Upper lobe of left lung (tissue), 6 donors: ENCODE measurements around the gene LGALS4. TPM values are rescaled to one million over a fixed set of nuclear protein-coding genes. Genes with fewer than 3 reads are reported as not detected.
A peak's percentile ranks its signal among the peaks of the same experiment; 100 is the strongest.
"Not testable (repeated sequence)": the region's sequence is repeated elsewhere in the genome, so short reads cannot be mapped to it uniquely, and the experiment has no call there.

Experiments used
- ATAC-seq, 2 donors: fragments of 200-7000 bp; cut with Tn5 transposase; one replicate each; pipeline ENCODE4 v1.9.1; 2022; ENCODE audit warnings: mild to moderate bottlenecking in 2 of 2, moderate library complexity in 2 of 2; ENCODE audit not compliant: low FRiP score in 2 of 2
- DNase-seq, 2 donors: peaks; one replicate each; pipeline ENCODE4 v3.0.0-alpha.2; 2019 to 2020
- H3K27ac ChIP-seq, 4 donors: fragments of 200-600 bp; sonication (generic); one replicate each; pipeline ENCODE4 v1.5.1; 2016 to 2019
- H3K27me3 ChIP-seq, 4 donors: fragments of 200-600 bp; sonication (generic); one replicate each; pipeline ENCODE4 v1.5.1; 2017 to 2019
- H3K36me3 ChIP-seq, 4 donors: fragments of 200-600 bp; sonication (generic); one replicate each; pipeline ENCODE4 v1.5.1; 2016 to 2019
- H3K4me1 ChIP-seq, 4 donors: fragments of 200-600 bp; sonication (generic); one replicate each; pipeline ENCODE4 v1.5.1; 2018 to 2019
- H3K4me3 ChIP-seq, 4 donors: fragments of 200-600 bp; sonication (generic); one replicate each; pipeline ENCODE4 v1.5.1; 2017 to 2019; ENCODE audit warnings: mild to moderate bottlenecking in 2 of 4, moderate library complexity in 1 of 4
- H3K9me3 ChIP-seq, 4 donors: fragments of 200-600 bp; sonication (generic); one replicate each; pipeline ENCODE4 v1.5.1; 2018 to 2019
- CTCF ChIP-seq, 6 experiments: fragments of 450-650 bp in 4 of 6; fragments of 200-600 bp in 2 of 6; sonication (generic) in 2 of 6; IDR thresholded peaks; one replicate each; pipeline ENCODE4 v1.5.1; 2016 to 2019; ENCODE audit warnings: antibody characterized with exemption in 6 of 6
- EP300 ChIP-seq, 4 donors: sonication (generic); formaldehyde crosslinking; IDR thresholded peaks; one replicate each; pipeline ENCODE4 v1.5.1; 2017; ENCODE audit warnings: antibody characterized with exemption in 4 of 4, control low read depth in 2 of 4
- POLR2A ChIP-seq, 4 donors: fragments of 450-650 bp; IDR thresholded peaks; one replicate each; pipeline ENCODE4 v1.5.1; 2016 to 2017; ENCODE audit warnings: antibody characterized with exemption in 4 of 4, mild to moderate bottlenecking in 2 of 4
- POLR2AphosphoS5 ChIP-seq, 2 donors: sonication (generic); formaldehyde crosslinking; IDR thresholded peaks; one replicate each; pipeline ENCODE4 v1.5.1; 2017; ENCODE audit warnings: antibody characterized with exemption in 2 of 2
- WGBS, 2 donors: methylation state at CpG; one replicate each; pipeline ENCODE4 v1.1.5; 2017 to 2018; 5-methylcytosine and 5-hydroxymethylcytosine counted together
- total RNA-seq, 6 donors: library from RNA; depleted of rRNA in 4 of 6; stranded (reverse); fragments of >200 nt in 4 of 6; gene quantifications; one replicate each; pipeline versions ENCODE4 v1.1.0 to v1.2.1, GENCODE V29; 2016 to 2021
- donor health status: DM: no; HTN: no; CAD: no; lungs with moderate emphysema.
- donor health status: DM: no; HTN: yes; CAD: no; lungs with severe emphysema.

LGALS4 gene
- total RNA-seq, 6 donors from 2014 or later = 3.1 to 12.3 (median 5.0) TPM

- no peak overlapping the region for H3K4me3 ChIP-seq
- no peak for ATAC-seq
- TF ChIP-seq CTCF (IDR thresholded peaks at IDR 0.05) = no peak
- no peak for TF ChIP-seq EP300 (IDR thresholded peaks at IDR 0.05)
- no peak for TF ChIP-seq POLR2A (IDR thresholded peaks at IDR 0.05)
- no peak for TF ChIP-seq POLR2AphosphoS5 (IDR thresholded peaks at IDR 0.05)
- H3K4me1 ChIP-seq = peaks cover 3 to 8% (median 7%) of the 10 kb centered on the region in 4 donors
- no peak for DNase-seq
- H3K9me3 ChIP-seq = no peaks in the 10 kb centered on the region
- no peaks in the 10 kb centered on the region for H3K27me3 ChIP-seq
- H3K36me3 ChIP-seq = no peaks in the 10 kb centered on the region
- H3K27ac ChIP-seq = no peak overlapping the region
- 71 to 75% methylated on average over 8 of the region's 8 CpGs for WGBS, 2 donors
These were observed 19.6 kb downstream of the LGALS4 start for GRCh38 chr19:38793177-38793576.

GRCh38 chr19:38792250-38793111, 20.3 kb downstream of the LGALS4 start:
- ATAC-seq (peak; percentile 19 to 70), DNase-seq (peak in 1 of 2 donors; percentile 90)
- H3K27ac ChIP-seq = peak overlapping the region in 1 of 4 donors; percentile 35
- WGBS, 2 donors = 30 to 40% methylated on average over 14 to 37 of the region's 71 CpGs
- H3K36me3 ChIP-seq = no peaks in the 10 kb centered on the region
- no peaks in the 10 kb centered on the region for H3K9me3 ChIP-seq
- H3K27me3 ChIP-seq = no peaks in the 10 kb centered on the region
- peak overlapping the region in 3 of 4 donors; percentile 23 to 41 (median 37) for H3K4me3 ChIP-seq
- TF ChIP-seq CTCF (IDR thresholded peaks at IDR 0.05) (peak in 5 of 6 experiments; percentile 49 to 83 (median 64)), EP300 (IDR thresholded peaks at IDR 0.05) (no peak), POLR2A (IDR thresholded peaks at IDR 0.05) (no peak), POLR2AphosphoS5 (IDR thresholded peaks at IDR 0.05) (no peak)
- peaks cover 3 to 8% (median 7%) of the 10 kb centered on the region in 4 donors for H3K4me1 ChIP-seq

- H3K27me3 ChIP-seq, H3K4me1 ChIP-seq, H3K9me3 ChIP-seq, DNase-seq, H3K36me3 ChIP-seq, H3K27ac ChIP-seq: not testable (repeated sequence)
- WGBS, 2 donors = no CpG with 5 or more reads among the region's 40 CpGs
- peak overlapping the region in 1 of 4 donors; percentile 26 for H3K4me3 ChIP-seq
- peak; percentile 86 to 96 for ATAC-seq
These were observed 21.2 kb downstream of the LGALS4 start for GRCh38 chr19:38791451-38792064.

GRCh38 chr19:38790507-38791403, 22.0 kb downstream of the LGALS4 start:
- H3K36me3 ChIP-seq, H3K27ac ChIP-seq, H3K4me1 ChIP-seq, DNase-seq, H3K27me3 ChIP-seq, ATAC-seq, H3K9me3 ChIP-seq: not testable (repeated sequence)
- 70 to 78% methylated on average over 2 to 15 of the region's 49 CpGs for WGBS, 2 donors
- H3K4me3 ChIP-seq = peak overlapping the region in 1 of 4 donors; percentile 26

GRCh38 chr19:38788478-38789243, 24.1 kb downstream of the LGALS4 start, which contains the start of gene LGALS7B:
LGALS7B (plus strand) TSS chr19:38789200; CDS start chr19:38789227, 27 bp downstream.
- H3K36me3 ChIP-seq = no peaks in the 10 kb centered on the region
- TF ChIP-seq CTCF (IDR thresholded peaks at IDR 0.05) = no peak
- TF ChIP-seq EP300 (IDR thresholded peaks at IDR 0.05) = no peak
- no peak for TF ChIP-seq POLR2AphosphoS5 (IDR thresholded peaks at IDR 0.05)
- TF ChIP-seq POLR2A (IDR thresholded peaks at IDR 0.05) = no peak
- no peak within 1 kb of the TSS for H3K4me3 ChIP-seq
- DNase-seq (no peak), ATAC-seq (no peak)
- peaks cover 3 to 8% (median 7%) of the 10 kb centered on the region in 4 donors for H3K4me1 ChIP-seq
- 67 to 80% methylated on average over 7 to 10 of the region's 17 CpGs for WGBS, 2 donors
- H3K27me3 ChIP-seq = no peaks in the 10 kb centered on the region
- no peak within 1 kb of the TSS for H3K27ac ChIP-seq
- no peaks in the 10 kb centered on the region for H3K9me3 ChIP-seq
